WTC11 (cell line): ENCODE data around the gene THAP3. TPM values are rescaled to one million over a fixed set of nuclear protein-coding genes. Genes with fewer than 3 reads are reported as not detected.
"Not testable (repeated sequence)": the region's sequence is repeated elsewhere in the genome, so short reads cannot be mapped to it uniquely, and the experiment has no call there.

Source experiments
- ATAC-seq: fragments of 200-7000 bp; cut with Tn5 transposase; 2 replicates; pipeline ENCODE4 v1.10.0; 2021; ENCODE audit warnings: mild to moderate bottlenecking, moderate library complexity
- CTCF ChIA-PET: fragments of 300-600 bp; sonication (Branson Sonifier 250); formaldehyde crosslinking; loops from one replicate; lab custom pipeline; 2021; ENCODE audit warnings: antibody characterized with exemption; lab: Charles Lee
- POLR2A ChIA-PET: fragments of 350-600 bp; sonication (Branson Sonifier 250); formaldehyde crosslinking; loops from one replicate; lab custom pipeline; 2021; ENCODE audit warnings: antibody characterized with exemption; lab: Charles Lee
- DNase-seq: peaks from one replicate; pipeline ENCODE4 v3.0.0; 2021; ENCODE audit warnings: low spot score
- H3K27ac Mint-ChIP-seq: 2 replicates; pipeline ENCODE4 v1.8.0; 2021; ENCODE audit warnings: mixed read lengths
- H3K27me3 Mint-ChIP-seq: 2 replicates; pipeline ENCODE4 v1.8.0; 2021; ENCODE audit warnings: low read depth, mild to moderate bottlenecking, moderate library complexity, mixed read lengths
- H3K36me3 Mint-ChIP-seq: 2 replicates; pipeline ENCODE4 v1.8.0; 2021; ENCODE audit warnings: mixed read lengths
- H3K4me1 Mint-ChIP-seq: 2 replicates; pipeline ENCODE4 v1.8.0; 2022; ENCODE audit warnings: mixed read lengths
- H3K4me3 Mint-ChIP-seq: 2 replicates; pipeline ENCODE4 v1.8.0; 2021; ENCODE audit warnings: mild to moderate bottlenecking, moderate library complexity, mixed read lengths
- H3K9me3 Mint-ChIP-seq: 2 replicates; pipeline ENCODE4 v1.8.0; 2021; ENCODE audit warnings: mixed read lengths
- ARID4B ChIP-seq: sonication (generic); formaldehyde crosslinking; IDR thresholded peaks from 2 replicates; pipeline ENCODE4 v1.8.0; 2023; ENCODE audit warnings: missing genetic modification reagents, mild to moderate bottlenecking, borderline replicate concordance
- ATF1 ChIP-seq: sonication (generic); formaldehyde crosslinking; IDR thresholded peaks from 2 replicates; pipeline ENCODE4 v1.8.1; 2023; ENCODE audit warnings: mild to moderate bottlenecking, moderate library complexity, missing genetic modification reagents
- ATF2 ChIP-seq: sonication (generic); formaldehyde crosslinking; IDR thresholded peaks from 2 replicates; pipeline ENCODE4 v1.8.1; 2022; ENCODE audit warnings: low read depth, missing genetic modification reagents, borderline replicate concordance
- FOXP1 ChIP-seq: sonication (generic); formaldehyde crosslinking; IDR thresholded peaks from 2 replicates; pipeline ENCODE4 v1.8.0; 2022; ENCODE audit warnings: missing genetic modification reagents, mild to moderate bottlenecking, moderate library complexity, borderline replicate concordance
- GTF2I ChIP-seq: fragments of 250-450 bp; sonication (Bioruptor Pico); conservative IDR thresholded peaks from 2 replicates; pipeline ENCODE4 v1.4.0; 2021; ENCODE audit warnings: mild to moderate bottlenecking
- HMGXB4 ChIP-seq: sonication (generic); formaldehyde crosslinking; IDR thresholded peaks from 2 replicates; pipeline ENCODE4 v1.8.1; 2023; ENCODE audit warnings: mild to moderate bottlenecking, moderate library complexity, missing genetic modification reagents
- USF1 ChIP-seq: sonication (generic); formaldehyde crosslinking; IDR thresholded peaks from 2 replicates; pipeline ENCODE4 v1.8.0; 2022; ENCODE audit warnings: mild to moderate bottlenecking, missing genetic modification reagents
- ZBTB21 ChIP-seq: sonication (generic); formaldehyde crosslinking; IDR thresholded peaks from 2 replicates; pipeline ENCODE4 v1.8.1; 2023; ENCODE audit warnings: mild to moderate bottlenecking, missing genetic modification reagents, borderline replicate concordance
- ZNF396 ChIP-seq: fragments of 250-450 bp; sonication (Bioruptor Pico); IDR thresholded peaks from 2 replicates; pipeline ENCODE4 v1.8.0; 2021; ENCODE audit warnings: mild to moderate bottlenecking, moderate library complexity, borderline replicate concordance
- total RNA-seq: library from RNA; stranded (reverse); gene quantifications from 3 replicates; pipeline ENCODE4 v1.2.3, GENCODE V29; 2021
- TF ChIP-seq, protein P1 (sequence below): fragments of 250-450 bp; sonication (Bioruptor Pico); IDR thresholded peaks from 2 replicates; pipeline ENCODE4 v1.9.0; 2021; ENCODE audit warnings: mild to moderate bottlenecking
- TF ChIP-seq, protein P2 (sequence below): sonication (generic); formaldehyde crosslinking; IDR thresholded peaks from 2 replicates; pipeline ENCODE4 v1.8.0; 2023; ENCODE audit warnings: missing genetic modification reagents
- TF ChIP-seq, protein P3 (sequence below): fragments of 200-600 bp; IDR thresholded peaks from 2 replicates; pipeline ENCODE4 v1.8.0; 2022; ENCODE audit warnings: antibody characterized with exemption

The THAP3 gene
- total RNA-seq, 1 experiment from 2014 or later: 14.8 TPM

DNA sequence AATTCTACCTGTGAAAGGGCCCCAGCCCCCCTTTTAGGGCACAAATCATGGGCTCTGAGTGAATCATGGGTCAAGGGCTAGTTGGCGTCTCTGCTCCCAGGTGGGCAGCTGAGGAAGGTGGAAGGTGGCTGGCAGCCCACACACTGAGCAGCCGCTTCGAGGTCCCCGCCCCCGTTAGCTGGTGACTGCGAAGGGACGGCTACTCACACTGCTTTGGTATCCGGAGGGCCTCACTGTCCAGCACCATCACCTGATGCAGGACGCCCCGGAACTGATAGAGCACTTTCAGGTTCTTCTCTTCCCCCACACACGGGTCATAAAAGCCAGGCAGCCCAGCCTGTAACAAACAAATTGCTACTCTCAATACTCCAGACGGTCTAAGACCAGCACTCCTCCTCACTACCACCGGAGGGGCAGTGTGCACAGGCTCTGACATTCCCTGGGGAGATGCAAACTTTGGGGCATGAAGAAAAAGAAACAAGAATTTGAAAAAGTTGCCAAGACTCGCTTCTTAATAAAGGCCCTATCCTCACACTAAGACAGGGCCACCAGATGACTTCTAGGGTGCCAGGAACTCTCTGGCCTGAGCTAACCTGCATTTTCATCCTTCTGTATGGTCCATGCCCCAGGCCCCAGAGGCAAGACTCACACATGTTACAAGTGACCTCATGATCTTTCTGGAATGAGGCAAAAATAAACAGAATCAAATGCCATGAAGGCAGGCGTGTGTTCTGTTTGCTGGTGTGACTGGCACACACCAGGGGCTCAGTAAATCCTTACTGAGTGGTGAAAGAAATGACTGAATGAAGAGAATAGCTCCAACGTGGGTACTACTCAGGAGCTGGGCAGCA lies 11.5 kb downstream of the THAP3 start:
- H3K4me1 Mint-ChIP-seq: no peaks in the 10 kb centered on the region
- H3K27me3 Mint-ChIP-seq: no peaks in the 10 kb centered on the region
- ChIA-PET POLR2A (no interaction called here), CTCF (interaction anchor here (0.6 to 2.9 kb wide), 6 partner anchors 11 to 152 kb away, joined by 3 to 15 read pairs (median 6); partner anchors contain the start of gene THAP3)
- DNase-seq (no peak), ATAC-seq (no peak)
- no peak overlapping the region for H3K27ac Mint-ChIP-seq
- peaks cover 65% of the 10 kb centered on the region for H3K36me3 Mint-ChIP-seq
- TF ChIP-seq GTF2I (CRISPR knock-in tag): no peak
- TF ChIP-seq ZBTB21 (CRISPR knock-in tag): no peak
- no peak overlapping the region for H3K4me3 Mint-ChIP-seq
- H3K9me3 Mint-ChIP-seq: no peaks in the 10 kb centered on the region

- H3K4me3 Mint-ChIP-seq, DNase-seq, ATAC-seq, H3K27ac Mint-ChIP-seq, POLR2A ChIA-PET, H3K9me3 Mint-ChIP-seq, H3K4me1 Mint-ChIP-seq, H3K27me3 Mint-ChIP-seq: not testable (repeated sequence)
- H3K36me3 Mint-ChIP-seq: peaks cover 70% of the 10 kb centered on the region
- CTCF ChIA-PET: interaction anchor here (1.2 to 2.9 kb wide), 2 partner anchors 10 to 33 kb away, joined by 3 to 15 read pairs; no protein-coding TSS in a partner anchor
Observed at GRCh38 chr1:6636778-6637177, 12.1 kb downstream of the THAP3 start.

GRCh38 chr1:6637770-6638169 lies 13.1 kb downstream of the THAP3 start:
- TF ChIP-seq ATF1: no peak
- TF ChIP-seq GTF2I (CRISPR knock-in tag): no peak
- no peak for TF ChIP-seq ARID4B (CRISPR knock-in tag)
- no peak for TF ChIP-seq ZNF396 (CRISPR knock-in tag)
- TF ChIP-seq, protein P1, sequence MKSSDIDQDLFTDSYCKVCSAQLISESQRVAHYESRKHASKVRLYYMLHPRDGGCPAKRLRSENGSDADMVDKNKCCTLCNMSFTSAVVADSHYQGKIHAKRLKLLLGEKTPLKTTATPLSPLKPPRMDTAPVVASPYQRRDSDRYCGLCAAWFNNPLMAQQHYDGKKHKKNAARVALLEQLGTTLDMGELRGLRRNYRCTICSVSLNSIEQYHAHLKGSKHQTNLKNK (CRISPR knock-in tag): no peak
- no peak for TF ChIP-seq HMGXB4 (CRISPR knock-in tag)
- TF ChIP-seq FOXP1 (CRISPR knock-in tag): no peak
- TF ChIP-seq, protein P2, sequence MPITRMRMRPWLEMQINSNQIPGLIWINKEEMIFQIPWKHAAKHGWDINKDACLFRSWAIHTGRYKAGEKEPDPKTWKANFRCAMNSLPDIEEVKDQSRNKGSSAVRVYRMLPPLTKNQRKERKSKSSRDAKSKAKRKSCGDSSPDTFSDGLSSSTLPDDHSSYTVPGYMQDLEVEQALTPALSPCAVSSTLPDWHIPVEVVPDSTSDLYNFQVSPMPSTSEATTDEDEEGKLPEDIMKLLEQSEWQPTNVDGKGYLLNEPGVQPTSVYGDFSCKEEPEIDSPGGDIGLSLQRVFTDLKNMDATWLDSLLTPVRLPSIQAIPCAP (CRISPR knock-in tag): no peak
- no peak for TF ChIP-seq ZBTB21 (CRISPR knock-in tag)
- no peak for TF ChIP-seq ATF2 (CRISPR knock-in tag)
- TF ChIP-seq, protein P3, sequence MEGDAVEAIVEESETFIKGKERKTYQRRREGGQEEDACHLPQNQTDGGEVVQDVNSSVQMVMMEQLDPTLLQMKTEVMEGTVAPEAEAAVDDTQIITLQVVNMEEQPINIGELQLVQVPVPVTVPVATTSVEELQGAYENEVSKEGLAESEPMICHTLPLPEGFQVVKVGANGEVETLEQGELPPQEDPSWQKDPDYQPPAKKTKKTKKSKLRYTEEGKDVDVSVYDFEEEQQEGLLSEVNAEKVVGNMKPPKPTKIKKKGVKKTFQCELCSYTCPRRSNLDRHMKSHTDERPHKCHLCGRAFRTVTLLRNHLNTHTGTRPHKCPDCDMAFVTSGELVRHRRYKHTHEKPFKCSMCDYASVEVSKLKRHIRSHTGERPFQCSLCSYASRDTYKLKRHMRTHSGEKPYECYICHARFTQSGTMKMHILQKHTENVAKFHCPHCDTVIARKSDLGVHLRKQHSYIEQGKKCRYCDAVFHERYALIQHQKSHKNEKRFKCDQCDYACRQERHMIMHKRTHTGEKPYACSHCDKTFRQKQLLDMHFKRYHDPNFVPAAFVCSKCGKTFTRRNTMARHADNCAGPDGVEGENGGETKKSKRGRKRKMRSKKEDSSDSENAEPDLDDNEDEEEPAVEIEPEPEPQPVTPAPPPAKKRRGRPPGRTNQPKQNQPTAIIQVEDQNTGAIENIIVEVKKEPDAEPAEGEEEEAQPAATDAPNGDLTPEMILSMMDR: no peak
- no peak for TF ChIP-seq USF1 (CRISPR knock-in tag)
- TF ChIP-seq, all 79 proteins: peak for 0
- Mint-ChIP-seq H3K27ac (no peak overlapping the region), H3K9me3 (no peaks in the 10 kb centered on the region), H3K4me1 (no peaks in the 10 kb centered on the region), H3K36me3 (peaks cover 77% of the 10 kb centered on the region), H3K27me3 (no peaks in the 10 kb centered on the region), H3K4me3 (no peak overlapping the region)
- POLR2A ChIA-PET: no interaction called here
- DNase-seq (no peak), ATAC-seq (no peak)
- CTCF ChIA-PET: interaction anchor here (0.8 to 2.9 kb wide), 3 partner anchors 9 to 36 kb away, joined by 3 to 15 read pairs (median 3); no protein-coding TSS in a partner anchor
